Central memory CD4-positive, alpha-beta T cell (primary cell): ENCODE results near the gene GRID1.
"Not testable (repeated sequence)": the region's sequence is repeated elsewhere in the genome, so short reads cannot be mapped to it uniquely, and the experiment has no call there.

ENCODE experiments used
- DNase-seq: peaks from one replicate; pipeline ENCODE4 v3.0.0; 2022

Gene GRID1

DNA sequence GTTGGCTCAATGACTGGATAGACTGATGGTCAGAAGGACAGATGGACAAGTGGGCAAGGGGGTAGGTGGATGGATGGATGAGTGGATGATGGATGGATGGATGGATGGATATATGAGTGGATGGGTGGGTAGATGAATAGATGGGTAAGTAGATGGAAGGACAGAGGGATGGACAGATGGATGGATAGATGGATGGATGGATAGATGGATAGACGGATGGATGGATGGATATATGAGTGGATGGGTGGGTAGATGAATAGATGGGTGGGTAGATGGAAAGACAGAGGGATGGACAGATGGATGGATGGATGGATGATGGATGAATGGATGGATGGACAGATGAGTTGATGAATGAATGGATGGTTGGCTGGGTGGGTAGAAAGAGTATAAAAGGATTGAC is 119.5 kb downstream of the GRID1 start:
- DNase-seq = no peak

DNA sequence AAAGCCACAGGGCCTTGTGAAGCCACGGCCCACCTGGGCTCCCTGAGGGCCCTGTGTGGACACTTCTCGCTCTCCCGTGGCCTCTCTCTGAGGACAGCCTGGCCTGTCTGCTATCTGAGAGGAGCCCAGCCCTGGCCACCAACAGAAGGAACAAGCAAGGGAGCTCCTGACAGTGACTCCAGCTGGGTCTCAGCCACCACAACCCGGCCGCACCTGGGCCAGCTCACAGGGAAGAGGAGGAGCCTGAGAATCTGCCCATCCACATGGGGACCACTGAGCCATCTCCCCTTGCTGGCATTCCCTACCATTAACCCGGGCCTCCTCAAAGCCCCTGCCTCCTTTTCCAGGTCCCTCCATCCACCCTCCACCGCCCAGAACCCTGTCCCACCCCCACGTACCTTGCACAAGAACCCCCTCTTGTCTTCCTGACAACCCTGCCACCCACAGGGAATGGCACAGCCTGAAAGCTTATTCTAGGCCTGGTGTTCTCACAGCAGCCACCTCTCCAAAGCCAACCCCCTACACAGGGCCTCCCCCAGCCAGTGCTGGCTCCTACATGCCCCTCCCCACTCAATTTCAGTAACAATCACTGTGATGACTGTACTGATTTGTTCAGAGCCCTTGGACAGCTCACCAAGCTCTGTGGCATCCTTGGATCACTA is 120.2 kb downstream of the GRID1 start:
- DNase-seq = no peak

DNA sequence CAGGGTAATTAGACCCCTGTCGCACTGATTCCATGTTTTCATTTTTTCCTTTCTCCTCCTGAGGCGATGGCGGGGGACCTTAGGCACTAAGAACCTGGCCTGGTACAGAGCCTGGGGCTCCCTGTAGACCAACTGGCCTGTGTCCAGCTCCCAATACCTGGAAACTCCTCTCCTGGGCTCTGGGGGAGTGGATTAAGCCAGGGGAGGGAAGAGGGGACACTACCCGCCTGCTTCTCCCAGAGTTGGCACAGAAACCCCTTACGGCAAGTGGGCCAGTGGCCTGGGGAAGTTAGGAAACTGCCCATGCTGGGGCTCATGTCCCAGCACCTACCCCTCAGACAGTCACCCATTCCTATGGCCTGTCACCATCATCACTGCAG is 121.6 kb downstream of the GRID1 start:
- no peak for DNase-seq

DNA sequence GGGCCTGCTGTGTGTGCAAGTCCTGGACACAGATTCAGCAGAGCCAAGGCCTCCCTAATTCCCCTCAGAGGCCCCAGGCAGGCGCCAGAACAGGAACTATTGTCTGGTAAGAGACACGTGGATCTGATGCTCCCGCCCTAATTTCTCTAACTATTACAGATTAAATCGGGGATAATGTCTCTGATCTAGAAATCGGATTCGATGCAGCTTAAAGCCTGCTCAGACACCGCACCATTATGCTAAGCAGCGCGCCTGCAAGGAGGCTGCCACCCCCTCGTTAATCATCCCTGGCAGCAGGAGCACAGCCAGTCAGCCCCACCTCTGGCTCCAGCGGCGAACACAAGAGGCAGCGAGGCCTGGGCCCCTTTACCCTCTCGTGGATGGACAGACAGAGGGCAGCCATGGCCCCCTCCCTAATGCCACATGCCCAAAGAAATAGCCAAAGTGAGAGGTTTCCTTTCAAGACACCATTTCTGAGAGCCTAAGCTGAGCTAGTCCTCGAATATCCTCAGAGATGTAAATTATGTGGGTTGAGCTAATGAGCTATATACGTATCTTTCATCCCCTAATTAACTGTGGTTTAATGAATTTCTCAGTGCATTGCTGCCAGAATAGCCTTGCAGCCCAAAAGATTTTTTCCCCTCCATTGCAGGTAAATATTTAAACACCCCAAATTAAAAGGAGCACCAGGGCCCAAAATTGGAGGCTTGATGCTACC is 122.1 kb downstream of the GRID1 start:
- no peak for DNase-seq

DNA sequence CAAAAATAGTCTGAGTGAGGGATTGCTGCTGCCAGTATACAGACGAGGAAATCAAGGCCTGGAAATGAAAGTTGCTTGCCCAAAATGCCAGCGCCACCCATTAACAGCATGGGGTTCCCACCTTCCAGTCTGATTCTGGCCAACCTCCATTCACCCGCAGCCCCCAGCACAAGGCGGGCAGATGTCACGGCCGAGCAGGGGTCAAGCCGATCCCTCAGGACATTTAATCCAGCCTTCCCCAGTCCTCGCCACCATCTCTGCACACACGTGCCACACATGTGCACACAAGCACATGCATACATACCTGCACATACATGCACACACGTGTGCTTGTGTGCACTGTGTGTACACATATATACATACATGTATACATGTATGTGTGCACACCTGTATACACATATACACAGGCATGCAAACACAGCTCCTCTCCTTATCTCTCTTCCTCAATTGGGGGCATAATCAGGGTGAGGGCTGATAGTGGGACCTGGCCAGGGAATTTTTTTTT is 122.9 kb downstream of the GRID1 start:
- DNase-seq = no peak

DNA sequence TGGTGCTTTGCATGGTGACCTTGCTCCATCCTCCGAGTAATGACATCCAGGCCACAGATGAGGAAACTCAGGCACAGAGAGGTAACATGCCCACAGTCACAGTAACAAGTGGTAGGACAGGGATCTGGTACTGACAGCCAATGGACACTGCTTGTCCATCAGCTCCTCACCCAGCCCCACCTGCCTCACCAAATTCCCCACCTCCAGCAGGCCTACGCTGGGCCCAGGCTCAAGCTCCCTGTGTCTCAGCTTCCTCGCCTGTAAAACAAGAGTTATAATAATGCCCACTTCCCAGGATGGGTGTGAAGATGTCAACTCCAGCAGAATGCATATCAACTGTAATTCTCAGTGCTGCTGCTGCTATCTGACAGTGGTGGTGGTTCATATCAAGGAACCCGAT is 123.8 kb downstream of the GRID1 start:
- DNase-seq = no peak

DNA sequence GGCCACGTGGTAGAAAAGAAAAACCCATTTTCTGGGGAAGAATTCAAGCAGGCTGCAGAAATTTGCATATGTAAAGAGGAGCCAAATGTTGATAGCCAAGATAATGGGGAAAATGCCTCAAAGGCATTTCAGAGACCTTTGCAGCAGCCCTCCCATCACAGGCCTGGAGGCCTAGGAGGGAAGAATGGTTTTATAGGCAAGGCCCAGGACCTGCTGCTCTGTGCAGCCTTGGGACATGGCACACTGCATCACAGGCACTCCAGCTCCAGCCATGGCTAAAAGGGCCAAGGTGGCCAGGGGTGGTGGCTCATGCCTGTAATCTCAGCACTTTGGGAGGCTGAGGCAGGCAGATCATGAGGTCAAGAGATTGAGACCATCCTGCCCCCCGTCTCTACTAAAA is 128.5 kb downstream of the GRID1 start:
- DNase-seq = not testable (repeated sequence)

DNA sequence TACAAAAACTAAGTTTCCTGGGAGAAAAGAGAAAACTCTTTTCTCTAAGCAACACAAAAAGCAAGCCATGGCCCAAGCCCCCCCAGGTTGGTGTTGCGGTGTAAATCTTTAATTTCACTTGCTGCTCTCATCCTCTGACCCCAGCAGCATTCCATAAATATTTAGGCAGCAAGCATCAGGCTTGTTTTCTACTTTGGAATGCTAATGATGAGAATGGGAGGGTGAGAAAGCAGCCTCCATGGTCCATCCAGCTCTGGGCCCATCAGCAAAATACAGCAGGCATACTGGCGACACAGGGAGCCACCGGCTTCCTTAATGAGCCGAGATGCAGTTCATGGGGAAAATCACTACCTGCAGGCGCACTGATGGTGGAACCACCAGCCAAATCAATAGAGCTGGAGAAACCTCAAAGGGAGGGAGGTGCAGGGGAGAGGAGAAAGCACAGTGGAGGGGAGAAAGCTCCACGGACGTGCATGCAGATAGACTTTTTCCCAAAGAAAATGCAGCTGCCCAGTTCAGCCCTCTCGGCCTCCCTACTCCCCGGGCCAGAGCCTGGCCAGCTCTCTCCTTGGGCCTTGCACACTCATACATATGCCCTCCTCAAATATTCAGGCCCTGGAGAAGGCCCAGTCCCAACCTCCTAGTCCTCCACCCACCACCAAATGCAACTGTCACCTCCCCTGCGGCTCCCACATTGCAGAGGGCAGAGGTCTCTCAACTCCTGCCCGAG is 131.9 kb downstream of the GRID1 start:
- DNase-seq = no peak

DNA sequence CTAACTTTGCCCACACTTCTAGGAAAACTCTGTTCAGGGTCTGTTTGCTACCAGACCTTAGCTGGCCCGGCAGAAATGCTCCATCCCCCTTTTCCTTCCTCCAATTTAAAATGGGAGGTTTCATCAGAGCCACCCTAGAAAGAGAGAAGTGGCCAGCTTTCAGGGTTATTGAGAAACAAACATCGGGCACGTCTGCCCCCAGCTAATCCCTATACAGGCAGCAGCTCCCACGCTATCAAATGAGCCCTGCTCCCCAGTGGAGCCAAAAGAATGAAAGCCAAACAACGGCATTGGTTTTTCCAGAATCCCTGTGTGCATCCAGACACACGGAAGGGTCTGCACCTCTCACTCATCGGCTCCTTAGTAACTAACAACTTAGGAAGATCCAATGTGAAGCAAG is 132.5 kb downstream of the GRID1 start:
- DNase-seq = no peak

DNA sequence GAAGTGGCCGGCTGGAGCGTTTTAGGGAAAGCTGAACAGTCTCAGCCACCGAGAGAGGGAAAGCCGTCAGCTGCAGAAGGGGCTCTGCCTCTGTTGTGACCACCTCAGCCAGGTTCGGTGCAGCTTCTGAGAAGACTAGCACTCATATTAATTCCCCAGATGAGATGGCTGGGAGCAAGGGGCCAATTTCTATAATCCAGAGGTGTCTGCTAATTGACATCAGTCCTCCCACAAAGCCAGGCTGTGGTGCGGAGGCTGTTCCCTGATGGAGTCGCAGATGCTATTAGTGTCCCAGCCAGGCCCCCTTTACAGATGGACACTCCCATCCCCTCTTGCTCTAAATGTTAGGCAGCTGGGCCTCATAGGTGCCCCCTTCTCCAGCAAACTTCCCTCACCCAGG is 133.5 kb downstream of the GRID1 start:
- DNase-seq = no peak

DNA sequence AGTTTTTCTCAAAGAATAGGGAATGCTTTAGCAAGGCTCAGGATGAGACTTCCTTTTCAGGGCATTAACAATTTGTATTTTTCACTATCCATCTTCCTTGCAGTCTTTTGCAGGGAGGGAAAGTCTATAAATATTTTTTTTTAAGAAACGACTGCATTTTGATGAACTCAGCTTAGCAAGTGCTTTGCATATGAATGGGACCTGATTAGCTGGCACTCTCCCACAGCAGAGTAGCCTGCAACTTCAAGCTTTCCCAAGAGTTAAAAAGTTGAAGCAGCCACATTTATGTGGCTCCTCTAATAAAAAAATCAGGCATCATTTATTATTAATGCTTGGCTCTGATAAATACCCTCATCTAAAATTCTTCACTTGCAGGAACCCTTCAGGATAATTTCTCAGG is 134.0 kb downstream of the GRID1 start:
- no peak for DNase-seq

DNA sequence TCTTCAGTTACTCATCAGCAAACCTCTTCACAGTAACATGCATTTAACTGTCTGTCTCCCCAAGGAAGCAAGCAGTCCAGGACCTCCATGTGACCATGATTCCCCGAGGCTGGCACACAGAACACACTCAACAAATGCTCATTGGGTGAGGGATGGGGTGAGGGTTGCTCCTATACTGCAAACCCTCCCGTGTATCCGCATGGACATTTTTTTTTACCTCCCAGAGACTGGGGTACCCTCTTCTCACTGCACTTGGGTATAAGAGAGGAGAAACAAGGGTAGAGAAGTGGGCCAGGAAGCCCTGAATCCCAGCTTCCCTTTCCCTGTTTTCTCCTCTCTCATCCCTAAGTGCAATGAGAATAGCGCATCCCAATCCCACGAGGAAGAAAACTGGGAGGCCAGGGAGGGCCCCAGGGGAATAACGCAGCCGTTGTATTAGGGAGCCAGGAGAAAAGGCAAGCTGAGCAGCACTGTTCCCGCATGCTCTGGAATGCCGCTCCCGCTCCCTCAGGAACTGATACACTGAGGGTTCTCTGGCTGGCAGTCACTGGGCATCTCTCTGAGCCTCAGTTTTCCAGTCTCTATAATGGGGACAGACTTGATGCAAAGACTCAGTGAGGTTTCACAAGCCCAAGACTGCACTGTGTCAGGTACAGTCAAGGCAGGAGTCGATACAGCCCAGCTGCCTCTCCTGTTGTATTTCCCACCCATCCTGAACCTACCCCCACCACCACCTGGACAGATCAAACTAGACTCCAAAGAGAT is 134.6 kb downstream of the GRID1 start:
- DNase-seq = no peak

DNA sequence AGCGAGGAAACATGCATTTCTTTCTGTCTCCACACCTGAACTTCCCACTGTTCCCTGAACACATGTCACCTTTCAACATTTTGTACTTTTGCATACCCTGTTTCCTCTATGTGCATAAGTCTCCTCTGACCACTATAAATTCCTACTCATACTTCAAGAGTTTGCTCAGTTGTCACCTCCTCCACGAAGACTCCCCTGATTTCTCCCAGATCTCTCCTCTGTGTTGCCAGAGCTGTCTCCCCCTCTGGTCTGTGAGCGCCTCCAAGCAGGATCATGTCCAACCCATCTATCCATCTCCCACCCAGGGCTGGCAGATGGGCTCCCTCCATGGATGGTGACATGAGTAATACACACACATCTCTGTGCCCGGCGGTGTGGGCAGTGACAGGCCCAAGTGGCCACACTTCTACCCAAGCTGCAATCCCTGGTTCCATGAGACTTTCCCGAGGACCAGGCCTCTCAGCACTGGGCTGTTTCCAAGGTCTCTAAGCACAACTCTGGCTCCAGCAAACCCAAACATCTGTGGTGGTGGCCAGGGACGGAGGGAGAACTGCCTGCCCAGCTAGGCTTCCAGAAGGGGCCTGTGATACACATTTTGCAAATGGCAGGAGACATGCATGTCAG is 135.9 kb downstream of the GRID1 start:
- DNase-seq = no peak

DNA sequence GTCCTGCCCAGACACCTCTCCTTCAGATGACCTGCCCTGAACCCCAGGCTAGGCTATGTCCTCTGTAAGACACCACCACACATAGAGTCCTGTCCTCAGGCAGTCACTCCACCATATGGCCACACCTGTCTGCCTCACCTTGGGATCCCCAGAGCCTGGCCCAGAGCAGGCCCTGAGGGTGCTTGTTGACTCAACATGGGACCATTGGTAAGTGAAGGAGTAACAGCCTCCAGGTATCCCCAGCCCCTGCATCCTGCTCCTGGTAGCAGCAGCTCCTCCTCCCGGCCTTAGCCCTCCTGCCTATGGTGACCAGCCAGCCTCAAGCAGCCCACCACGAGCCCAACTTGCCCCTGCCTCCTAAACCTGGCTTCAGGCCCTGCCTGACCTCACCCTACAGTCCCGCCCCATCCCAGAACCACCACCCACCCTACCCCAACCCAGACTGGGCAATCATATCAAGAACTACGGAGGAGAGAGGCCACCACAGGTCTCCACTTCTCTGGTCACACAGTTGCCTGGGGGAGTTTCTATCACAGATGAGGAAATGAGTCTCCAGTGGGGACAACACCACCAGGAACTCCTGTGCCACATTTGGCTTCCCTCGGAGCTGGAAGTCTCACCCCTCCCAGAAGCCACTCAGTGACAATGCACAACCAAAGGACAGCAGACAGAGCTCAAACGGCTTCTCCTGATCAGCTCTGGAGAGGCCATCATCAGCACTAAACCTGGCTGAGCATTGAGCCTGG is 136.6 kb downstream of the GRID1 start:
- no peak for DNase-seq

DNA sequence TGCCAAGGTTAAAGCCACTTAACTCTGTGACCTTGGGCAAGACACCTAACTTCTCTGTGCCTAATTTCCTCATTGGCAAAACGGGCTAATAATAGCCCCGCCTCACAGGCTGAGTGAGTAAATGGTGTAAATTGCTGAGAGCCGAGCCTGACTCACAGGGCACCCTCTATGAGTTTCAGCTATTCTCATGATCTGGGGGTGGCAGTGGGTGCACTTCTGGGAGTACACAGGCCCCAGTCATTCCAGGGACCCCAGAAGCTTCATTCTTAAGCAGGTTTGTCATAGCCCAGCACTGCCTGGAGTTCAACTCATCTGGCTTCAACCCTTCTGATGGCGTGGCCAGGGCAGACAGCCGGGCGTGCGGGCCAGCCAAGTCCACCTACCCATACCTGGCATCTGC is 137.2 kb downstream of the GRID1 start:
- no peak for DNase-seq

DNA sequence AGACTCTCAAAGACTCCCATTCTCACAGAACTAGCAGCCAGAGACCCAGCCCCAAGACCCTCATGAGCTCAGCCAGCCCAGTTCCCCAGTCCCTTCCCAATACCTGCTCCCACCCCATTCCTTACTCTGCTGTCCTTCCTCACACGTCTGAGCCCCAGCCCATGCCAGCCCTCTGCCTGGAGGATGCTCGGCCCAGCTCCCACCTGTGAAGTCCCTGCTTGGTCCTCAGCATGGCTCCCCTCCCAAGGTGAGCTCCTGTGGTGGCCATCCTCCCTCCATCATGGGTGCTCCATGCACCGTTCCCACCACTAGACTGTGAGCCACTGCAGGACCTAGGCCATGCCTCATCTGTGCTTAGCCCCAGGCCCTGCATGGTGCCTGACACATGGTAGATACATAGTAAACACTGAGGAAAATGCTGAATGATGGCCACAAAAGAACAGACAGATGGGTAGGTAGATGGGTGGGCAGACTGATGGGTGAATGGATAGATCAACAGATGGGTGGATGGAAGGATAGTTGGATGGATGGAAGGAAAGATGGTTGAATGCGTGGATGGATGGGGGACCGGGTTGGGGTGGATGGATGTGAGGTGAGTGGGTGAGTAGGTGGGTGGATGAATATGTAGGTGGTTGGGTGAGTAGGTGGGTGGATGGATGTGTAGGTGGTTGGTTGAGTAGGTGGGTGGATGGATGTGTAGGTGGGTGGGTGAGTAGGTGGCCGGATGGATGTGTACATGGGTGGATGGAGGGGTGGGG is 138.9 kb downstream of the GRID1 start:
- DNase-seq = no peak

DNA sequence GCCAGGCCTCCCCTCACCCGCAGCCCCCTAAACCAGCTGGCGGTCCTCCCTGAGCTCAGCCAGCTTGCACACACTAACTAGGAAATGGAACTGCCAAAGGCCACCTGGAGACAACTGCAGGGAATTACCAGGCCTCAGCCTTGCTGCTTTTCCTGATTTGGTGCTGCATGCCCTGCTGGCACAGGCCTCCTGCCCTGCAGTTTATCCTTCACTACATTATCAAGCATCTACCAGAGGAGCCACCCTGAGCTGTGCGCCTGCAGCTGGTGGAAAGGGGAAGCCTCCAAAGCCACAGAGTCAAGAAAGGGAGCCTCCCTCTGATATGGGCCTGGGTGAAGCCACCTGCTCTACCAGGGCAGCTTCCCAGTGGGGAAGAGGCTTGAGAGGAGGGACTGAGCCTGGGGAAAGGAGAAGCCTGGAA is 139.8 kb downstream of the GRID1 start:
- DNase-seq = no peak

DNA sequence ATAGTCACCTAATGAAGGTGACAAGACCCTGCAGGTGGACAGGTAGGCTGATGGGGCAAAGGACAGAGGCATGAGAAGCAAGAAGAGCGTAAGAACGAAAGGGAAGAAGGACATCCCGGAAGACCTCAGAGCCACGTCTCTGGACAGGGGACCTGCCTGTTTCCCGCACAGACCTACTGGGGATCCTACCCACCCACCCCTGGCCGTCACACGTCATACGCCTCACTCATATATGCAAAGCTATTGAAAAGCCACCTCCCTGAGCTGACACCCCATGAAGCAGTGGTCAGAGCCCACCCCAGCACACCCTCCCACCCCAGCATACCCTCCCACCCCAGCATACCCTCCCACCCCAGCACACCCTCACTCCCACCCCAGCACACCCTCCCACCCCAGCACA is 140.6 kb downstream of the GRID1 start:
- DNase-seq = no peak

DNA sequence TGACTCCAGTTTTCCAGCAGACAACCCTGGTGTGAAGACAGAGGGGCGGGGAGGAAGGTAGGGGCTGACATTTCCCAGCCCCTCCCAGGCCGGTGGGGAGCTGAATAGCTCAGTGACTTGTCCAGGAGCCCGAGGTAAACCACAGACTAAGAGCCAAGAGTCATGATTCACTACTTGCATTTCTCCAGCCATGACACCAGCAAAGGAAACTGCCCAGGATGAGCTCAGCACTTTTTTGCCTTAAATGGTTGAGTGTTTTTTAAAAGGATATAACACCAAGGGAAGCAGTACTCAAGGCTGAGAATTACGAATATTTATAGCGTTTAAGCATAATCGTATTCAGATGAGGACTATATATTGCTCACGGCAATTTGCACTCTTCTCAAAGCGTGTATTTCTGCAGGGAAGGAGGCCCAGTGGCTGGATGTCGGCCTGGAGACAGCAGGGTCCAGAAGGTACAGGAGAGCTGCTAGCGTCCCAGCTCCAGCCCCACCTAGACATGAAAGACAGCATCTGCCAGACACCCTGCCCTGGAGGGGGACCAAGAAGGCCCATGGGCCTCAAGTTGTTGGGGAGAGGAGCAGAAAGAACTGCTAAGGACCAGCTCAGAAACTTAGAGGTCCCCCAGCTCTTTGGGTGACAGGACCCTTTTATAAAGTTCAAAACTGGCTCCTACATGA is 141.4 kb downstream of the GRID1 start:
- DNase-seq = no peak

DNA sequence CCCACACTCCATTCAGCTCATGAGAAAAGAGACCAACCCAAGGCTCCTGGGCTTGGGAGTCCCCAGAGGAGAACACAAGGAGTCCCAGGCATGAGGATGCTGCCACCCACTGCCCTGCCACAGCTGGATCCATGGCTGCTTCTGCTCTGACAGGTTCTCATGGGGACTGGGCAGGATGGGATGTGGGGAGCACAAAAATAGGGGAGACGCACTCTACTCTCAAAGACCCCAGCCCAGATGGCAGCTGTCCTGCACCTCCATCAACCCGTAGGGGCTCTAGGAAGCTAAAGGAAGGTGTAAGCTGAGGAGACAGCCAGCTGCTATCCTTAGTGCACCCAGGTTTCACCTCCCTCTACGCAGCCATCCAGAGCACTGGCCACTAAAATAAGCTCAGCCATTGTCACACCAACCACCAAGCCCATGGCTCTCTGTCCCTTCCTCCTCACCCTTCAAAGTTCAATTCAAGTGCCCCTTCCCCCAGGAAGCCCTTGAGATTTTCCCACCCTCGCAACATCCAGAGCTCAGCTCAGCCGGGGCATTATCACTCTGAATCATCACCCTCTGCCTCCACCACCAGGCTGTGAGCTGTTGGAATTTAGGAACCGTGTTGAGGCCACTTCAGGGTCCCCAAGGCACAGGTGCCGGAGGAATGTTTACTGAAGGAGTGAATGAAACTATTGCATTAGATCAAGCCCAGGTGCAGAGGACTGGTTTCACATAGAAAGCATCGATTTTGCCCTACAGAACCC is 142.1 kb downstream of the GRID1 start:
- DNase-seq = no peak
